ENCODE measurements around the gene AFAP1.

The AFAP1 gene

DNA sequence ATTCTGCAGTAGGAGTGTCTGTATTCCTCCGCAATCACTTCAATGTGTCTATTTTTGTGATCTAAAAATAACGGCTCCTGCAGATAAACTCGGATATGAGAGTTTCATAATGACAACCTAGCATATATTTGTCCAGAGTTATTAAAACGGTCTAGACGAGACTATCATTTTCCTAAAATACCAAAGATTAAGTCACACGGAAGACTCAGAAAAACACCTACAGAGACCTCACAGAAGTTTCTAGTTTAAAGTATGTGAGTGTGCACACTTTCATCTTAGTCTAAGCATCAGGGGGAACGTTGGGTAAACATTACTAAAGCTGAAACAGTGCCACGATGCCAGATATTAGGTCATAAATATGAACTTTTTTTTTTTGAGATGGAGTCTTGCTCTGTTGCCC is 156.9 kb downstream of the AFAP1 start:
- Histone ChIP-seq H3K27ac (ENCODE audit: extremely low read depth, low read depth, low read length) (no peak overlapping the region), H3K4me1 (ENCODE audit: control insufficient read depth, insufficient read depth, low read length) (no peaks in the 10 kb centered on the region), H3K9me3 (ENCODE audit: control insufficient read depth, insufficient read depth, low read depth, low read length) (no peaks in the 10 kb centered on the region), H3K4me3 (ENCODE audit: low read depth, low read length) (no peak overlapping the region), H3K36me3 (ENCODE audit: control insufficient read depth in 2 of 2, insufficient read depth in 1 of 2, low read length in 2 of 2) (peaks cover 0 to 12% of the 10 kb centered on the region in 2 experiments; a peak in 1 of 3 replicates)
- CTCF ChIA-PET, result interaction anchor here (0.6 kb wide), 1 partner anchor 205 kb away, joined by 3 read pairs; no protein-coding TSS in a partner anchor
- TF ChIP-seq MEIS1 (CRISPR knock-in tag; IDR thresholded peaks at IDR 0.05; ENCODE audit: borderline replicate concordance) (no peak), ZFP3 (tag by site-specific recombination; IDR thresholded peaks at IDR 0.05; ENCODE audit: low read depth) (no peak), ZNF404 (tag by site-specific recombination; IDR thresholded peaks at IDR 0.05) (no peak), ZNF830 (tag by site-specific recombination; IDR thresholded peaks at IDR 0.05; ENCODE audit: low read depth) (no peak), ZBTB48 (tag by site-specific recombination; IDR thresholded peaks at IDR 0.05) (no peak), BCL11B (tag by site-specific recombination; IDR thresholded peaks at IDR 0.05; ENCODE audit: low read depth) (no peak), FEZF1 (tag by site-specific recombination; IDR thresholded peaks at IDR 0.05) (no peak), SP2 (tag by site-specific recombination; IDR thresholded peaks at IDR 0.05) (no peak), ZFP37 (tag by site-specific recombination; IDR thresholded peaks at IDR 0.05) (no peak), ZNF169 (tag by site-specific recombination; IDR thresholded peaks at IDR 0.05) (no peak), ZNF394 (tag by site-specific recombination; IDR thresholded peaks at IDR 0.05; ENCODE audit: borderline replicate concordance) (no peak)
- TF ChIP-seq, protein P1, sequence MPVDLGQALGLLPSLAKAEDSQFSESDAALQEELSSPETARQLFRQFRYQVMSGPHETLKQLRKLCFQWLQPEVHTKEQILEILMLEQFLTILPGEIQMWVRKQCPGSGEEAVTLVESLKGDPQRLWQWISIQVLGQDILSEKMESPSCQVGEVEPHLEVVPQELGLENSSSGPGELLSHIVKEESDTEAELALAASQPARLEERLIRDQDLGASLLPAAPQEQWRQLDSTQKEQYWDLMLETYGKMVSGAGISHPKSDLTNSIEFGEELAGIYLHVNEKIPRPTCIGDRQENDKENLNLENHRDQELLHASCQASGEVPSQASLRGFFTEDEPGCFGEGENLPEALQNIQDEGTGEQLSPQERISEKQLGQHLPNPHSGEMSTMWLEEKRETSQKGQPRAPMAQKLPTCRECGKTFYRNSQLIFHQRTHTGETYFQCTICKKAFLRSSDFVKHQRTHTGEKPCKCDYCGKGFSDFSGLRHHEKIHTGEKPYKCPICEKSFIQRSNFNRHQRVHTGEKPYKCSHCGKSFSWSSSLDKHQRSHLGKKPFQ (tag by site-specific recombination; IDR thresholded peaks at IDR 0.05), result no peak
- TF ChIP-seq, protein P2, sequence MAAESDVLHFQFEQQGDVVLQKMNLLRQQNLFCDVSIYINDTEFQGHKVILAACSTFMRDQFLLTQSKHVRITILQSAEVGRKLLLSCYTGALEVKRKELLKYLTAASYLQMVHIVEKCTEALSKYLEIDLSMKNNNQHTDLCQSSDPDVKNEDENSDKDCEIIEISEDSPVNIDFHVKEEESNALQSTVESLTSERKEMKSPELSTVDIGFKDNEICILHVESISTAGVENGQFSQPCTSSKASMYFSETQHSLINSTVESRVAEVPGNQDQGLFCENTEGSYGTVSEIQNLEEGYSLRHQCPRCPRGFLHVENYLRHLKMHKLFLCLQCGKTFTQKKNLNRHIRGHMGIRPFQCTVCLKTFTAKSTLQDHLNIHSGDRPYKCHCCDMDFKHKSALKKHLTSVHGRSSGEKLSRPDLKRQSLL (tag by site-specific recombination; IDR thresholded peaks at IDR 0.05), result no peak
- TF ChIP-seq, protein P3, sequence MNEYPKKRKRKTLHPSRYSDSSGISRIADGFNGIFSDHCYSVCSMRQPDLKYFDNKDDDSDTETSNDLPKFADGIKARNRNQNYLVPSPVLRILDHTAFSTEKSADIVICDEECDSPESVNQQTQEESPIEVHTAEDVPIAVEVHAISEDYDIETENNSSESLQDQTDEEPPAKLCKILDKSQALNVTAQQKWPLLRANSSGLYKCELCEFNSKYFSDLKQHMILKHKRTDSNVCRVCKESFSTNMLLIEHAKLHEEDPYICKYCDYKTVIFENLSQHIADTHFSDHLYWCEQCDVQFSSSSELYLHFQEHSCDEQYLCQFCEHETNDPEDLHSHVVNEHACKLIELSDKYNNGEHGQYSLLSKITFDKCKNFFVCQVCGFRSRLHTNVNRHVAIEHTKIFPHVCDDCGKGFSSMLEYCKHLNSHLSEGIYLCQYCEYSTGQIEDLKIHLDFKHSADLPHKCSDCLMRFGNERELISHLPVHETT (tag by site-specific recombination; IDR thresholded peaks at IDR 0.05), result no peak
- POLR2A ChIA-PET, result no interaction called here

DNA sequence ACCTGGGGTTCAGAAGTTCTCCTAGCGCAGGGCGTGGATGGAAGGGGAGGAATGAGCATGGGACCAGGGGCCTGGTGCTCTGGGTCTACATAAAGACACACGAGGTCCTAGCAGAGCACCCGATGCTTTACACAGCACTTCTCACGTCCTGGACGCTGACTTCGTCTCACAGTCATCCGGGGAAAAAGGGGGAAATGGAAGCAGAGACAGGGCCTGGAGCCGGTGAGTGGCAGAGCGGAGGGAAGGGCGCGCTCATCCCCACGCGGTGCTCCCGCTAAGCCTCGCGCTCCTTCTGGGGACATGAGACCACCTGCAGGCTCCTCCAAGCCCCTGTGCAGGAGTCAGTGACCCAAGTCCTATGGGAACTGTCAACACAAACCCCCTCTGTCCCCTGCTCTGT is 157.7 kb downstream of the AFAP1 start:
- no peak overlapping the region for H3K4me3 ChIP-seq (ENCODE audit: low read depth, low read length)
- TF ChIP-seq ZNF521 (tag by site-specific recombination; IDR thresholded peaks at IDR 0.05) (no peak), TRIM28 (IDR thresholded peaks at IDR 0.05; ENCODE audit: borderline replicate concordance, low read length) (no peak), ZNF530 (tag by site-specific recombination; IDR thresholded peaks at IDR 0.05; ENCODE audit: low read depth) (no peak), ZNF830 (tag by site-specific recombination; IDR thresholded peaks at IDR 0.05; ENCODE audit: low read depth) (no peak)
- TF ChIP-seq, protein P4, sequence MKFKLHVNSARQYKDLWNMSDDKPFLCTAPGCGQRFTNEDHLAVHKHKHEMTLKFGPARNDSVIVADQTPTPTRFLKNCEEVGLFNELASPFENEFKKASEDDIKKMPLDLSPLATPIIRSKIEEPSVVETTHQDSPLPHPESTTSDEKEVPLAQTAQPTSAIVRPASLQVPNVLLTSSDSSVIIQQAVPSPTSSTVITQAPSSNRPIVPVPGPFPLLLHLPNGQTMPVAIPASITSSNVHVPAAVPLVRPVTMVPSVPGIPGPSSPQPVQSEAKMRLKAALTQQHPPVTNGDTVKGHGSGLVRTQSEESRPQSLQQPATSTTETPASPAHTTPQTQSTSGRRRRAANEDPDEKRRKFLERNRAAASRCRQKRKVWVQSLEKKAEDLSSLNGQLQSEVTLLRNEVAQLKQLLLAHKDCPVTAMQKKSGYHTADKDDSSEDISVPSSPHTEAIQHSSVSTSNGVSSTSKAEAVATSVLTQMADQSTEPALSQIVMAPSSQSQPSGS (tag by site-specific recombination; IDR thresholded peaks at IDR 0.05; ENCODE audit: low read depth), result no peak
- TF ChIP-seq, protein P5, sequence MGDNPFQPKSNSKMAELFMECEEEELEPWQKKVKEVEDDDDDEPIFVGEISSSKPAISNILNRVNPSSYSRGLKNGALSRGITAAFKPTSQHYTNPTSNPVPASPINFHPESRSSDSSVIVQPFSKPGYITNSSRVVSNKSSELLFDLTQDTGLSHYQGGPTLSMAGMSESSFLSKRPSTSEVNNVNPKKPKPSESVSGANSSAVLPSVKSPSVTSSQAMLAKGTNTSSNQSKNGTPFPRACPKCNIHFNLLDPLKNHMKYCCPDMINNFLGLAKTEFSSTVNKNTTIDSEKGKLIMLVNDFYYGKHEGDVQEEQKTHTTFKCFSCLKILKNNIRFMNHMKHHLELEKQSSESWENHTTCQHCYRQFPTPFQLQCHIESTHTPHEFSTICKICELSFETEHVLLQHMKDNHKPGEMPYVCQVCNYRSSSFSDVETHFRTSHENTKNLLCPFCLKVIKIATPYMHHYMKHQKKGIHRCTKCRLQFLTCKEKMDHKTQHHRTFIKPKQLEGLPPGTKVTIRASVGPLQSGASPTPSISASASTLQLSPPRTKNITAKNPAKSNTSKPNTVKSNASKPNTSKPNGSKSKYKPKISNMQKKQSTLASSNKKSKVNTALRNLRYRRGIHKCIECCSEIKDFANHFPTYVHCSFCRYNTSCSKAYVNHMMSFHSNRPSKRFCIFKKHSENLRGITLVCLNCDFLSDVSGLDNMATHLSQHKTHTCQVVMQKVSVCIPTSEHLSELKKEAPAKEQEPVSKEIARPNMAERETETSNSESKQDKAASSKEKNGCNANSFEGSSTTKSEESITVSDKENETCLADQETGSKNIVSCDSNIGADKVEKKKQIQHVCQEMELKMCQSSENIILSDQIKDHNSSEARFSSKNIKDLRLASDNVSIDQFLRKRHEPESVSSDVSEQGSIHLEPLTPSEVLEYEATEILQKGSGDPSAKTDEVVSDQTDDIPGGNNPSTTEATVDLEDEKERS (tag by site-specific recombination; IDR thresholded peaks at IDR 0.05), result no peak
- POLR2A ChIA-PET, result no interaction called here
- H3K9me3 ChIP-seq (ENCODE audit: control insufficient read depth, insufficient read depth, low read depth, low read length), result no peaks in the 10 kb centered on the region
- peaks cover 0 to 20% of the 10 kb centered on the region in 2 experiments; a peak in 1 of 3 replicates for H3K36me3 ChIP-seq (ENCODE audit: control insufficient read depth in 2 of 2, insufficient read depth in 1 of 2, low read length in 2 of 2)
- CTCF ChIA-PET, result no interaction called here
- no peak overlapping the region for H3K27ac ChIP-seq (ENCODE audit: extremely low read depth, low read depth, low read length)
- no peaks in the 10 kb centered on the region for H3K4me1 ChIP-seq (ENCODE audit: control insufficient read depth, insufficient read depth, low read length)
